A549 (cell line): Measurements from ENCODE around the gene TM9SF4. TPM values are rescaled to one million over a fixed set of nuclear protein-coding genes. Genes with fewer than 3 reads are reported as not detected.

Source experiments
- ATAC-seq, 2 experiments: fragments of 200-7000 bp in 1 of 2; fragments of >200 bp in 1 of 2; cut with Nextera tagmentation in 1 of 2; cut with Tn5 transposase in 1 of 2; 3 replicates each; pipeline versions ENCODE4 v1.8.0 to v1.9.1; 2018 to 2020; ENCODE audit warnings: mild to moderate bottlenecking in 1 of 2, moderate library complexity in 1 of 2
- CTCF ChIA-PET: fragments of 300-600 bp; sonication (Branson Sonifier 250); formaldehyde crosslinking; extraction: SDS; loops from one replicate; lab custom pipeline; 2021; ENCODE audit warnings: antibody characterized with exemption, inconsistent platforms; lab: Yijun Ruan, JAX
- POLR2A ChIA-PET: fragments of 350-600 bp; formaldehyde crosslinking; extraction: SDS; loops from one replicate; lab custom pipeline; 2021; ENCODE audit warnings: antibody characterized with exemption, inconsistent platforms; lab: Yijun Ruan, JAX
- DNase-seq, 2 experiments: peaks; one replicate each; pipeline versions ENCODE4 v3.0.0 to v3.0.0-alpha.2; 2011 to 2016; ENCODE audit warnings: low read depth in 1 of 2, low spot score in 1 of 2
- FAIRE-seq: peaks from 2 replicates; lab custom pipeline; 2011; peaks lifted over from hg19 to GRCh38; lab: Jason Lieb, UNC
- H3K27ac ChIP-seq, 2 experiments: fragments of >200 bp; sonication (Bioruptor Twin); formaldehyde crosslinking; 3 replicates each; pipeline ENCODE4 v1.5.1; 2016 to 2017
- H3K4me1 ChIP-seq: fragments of >200 bp; sonication (Bioruptor Twin); formaldehyde crosslinking; 3 replicates; pipeline ENCODE4 v1.6.1; 2016
- H3K4me2 ChIP-seq: fragments of >200 bp; sonication (Bioruptor Twin); formaldehyde crosslinking; 3 replicates; pipeline ENCODE4 v1.6.1; 2016
- H3K4me3 ChIP-seq: fragments of >200 bp; sonication (Bioruptor Twin); formaldehyde crosslinking; 3 replicates; pipeline ENCODE4 v1.5.1; 2016
- H3K9me3 ChIP-seq: fragments of >200 bp; sonication (Bioruptor Twin); formaldehyde crosslinking; 3 replicates; pipeline ENCODE4 v1.6.1; 2016
- ATOH8 ChIP-seq: fragments of 250-450 bp; sonication (Bioruptor Pico); IDR thresholded peaks from 2 replicates; pipeline ENCODE4 v1.5.0; 2020; ENCODE audit warnings: low read depth, mild to moderate bottlenecking, moderate library complexity
- CBX8 ChIP-seq: fragments of 200-600 bp; sonication (generic); IDR thresholded peaks from 2 replicates; pipeline ENCODE4 v1.6.1; 2016
- CHD4 ChIP-seq: fragments of 200-600 bp; sonication (generic); IDR thresholded peaks from 2 replicates; pipeline ENCODE4 v1.6.1; 2016; ENCODE audit warnings: antibody characterized with exemption, mild to moderate bottlenecking, borderline replicate concordance
- CTCF ChIP-seq: fragments of >200 bp; sonication (Bioruptor Twin); formaldehyde crosslinking; IDR thresholded peaks from 3 replicates; pipeline ENCODE4 v1.5.1; 2016
- ELK1 ChIP-seq: fragments of 150-350 bp; IDR thresholded peaks from 2 replicates; pipeline ENCODE4 v1.6.1; 2014; ENCODE audit warnings: low read depth, mild to moderate bottlenecking, low read length
- FOXS1 ChIP-seq: fragments of 250-450 bp; sonication (Bioruptor Pico); IDR thresholded peaks from 2 replicates; pipeline ENCODE4 v1.5.0; 2020; ENCODE audit warnings: mild to moderate bottlenecking, moderate library complexity
- HOXA7 ChIP-seq: fragments of 250-450 bp; sonication (Bioruptor Pico); IDR thresholded peaks from 2 replicates; pipeline ENCODE4 v1.5.0; 2020; ENCODE audit warnings: mild to moderate bottlenecking, moderate library complexity
- HOXB13 ChIP-seq: fragments of 250-450 bp; sonication (Bioruptor Pico); IDR thresholded peaks from 2 replicates; pipeline ENCODE4 v1.5.0; 2020; ENCODE audit warnings: low read depth, mild to moderate bottlenecking, moderate library complexity
- JUNB ChIP-seq: fragments of >200 bp; sonication (Bioruptor Twin); formaldehyde crosslinking; IDR thresholded peaks from 2 replicates; pipeline ENCODE4 v1.6.1; 2016
- KDM5A ChIP-seq: fragments of 200-600 bp; sonication (generic); IDR thresholded peaks from 2 replicates; pipeline ENCODE4 v1.6.1; 2016; ENCODE audit warnings: antibody characterized with exemption, mild to moderate bottlenecking
- MAFK ChIP-seq: fragments of 450-650 bp; IDR thresholded peaks from 2 replicates; pipeline ENCODE4 v1.6.1; 2014; ENCODE audit not compliant: partially characterized antibody
- NPAS2 ChIP-seq: fragments of 250-450 bp; sonication (Bioruptor Pico); IDR thresholded peaks from 2 replicates; pipeline ENCODE4 v1.8.0; 2022; ENCODE audit warnings: mild to moderate bottlenecking, moderate library complexity, borderline replicate concordance
- NR3C1 ChIP-seq: fragments of >200 bp; sonication (Bioruptor Twin); formaldehyde crosslinking; IDR thresholded peaks from 3 replicates; pipeline ENCODE4 v1.6.1; 2017
- PHF8 ChIP-seq: fragments of 200-600 bp; sonication (generic); IDR thresholded peaks from 2 replicates; pipeline ENCODE4 v1.6.1; 2016; ENCODE audit warnings: low read depth, mild to moderate bottlenecking, antibody characterized with exemption, moderate library complexity, borderline replicate concordance
- SMC3 ChIP-seq: fragments of >200 bp; sonication (Bioruptor Twin); formaldehyde crosslinking; IDR thresholded peaks from 3 replicates; pipeline ENCODE4 v1.6.1; 2018; ENCODE audit warnings: inconsistent platforms
- SREBF2 ChIP-seq: fragments of 450-650 bp; IDR thresholded peaks from 2 replicates; pipeline ENCODE4 v1.6.1; 2014; ENCODE audit warnings: mild to moderate bottlenecking, moderate library complexity
- ZFP36 ChIP-seq: fragments of 450-650 bp; IDR thresholded peaks from 2 replicates; pipeline ENCODE4 v1.6.1; 2014; ENCODE audit warnings: borderline replicate concordance; ENCODE audit not compliant: partially characterized antibody
- WGBS: methylation state at CpG from one replicate; pipeline ENCODE4 v1.1.6; 2017; ENCODE audit errors: missing lambda C conversion rate; 5-methylcytosine and 5-hydroxymethylcytosine counted together
- polyA plus RNA-seq, 4 experiments: library from polyadenylated mRNA; depleted of rRNA in 3 of 4; stranded (reverse); fragments of >200 nt; fragmentation: RNase III in 1 of 4; extraction: RNeasy Plus Mini Kit Qiagen cat#74134 plus additional on column Dnase treatment in 1 of 4; gene quantifications; 2 replicates in 3 of 4; 3 replicates in 1 of 4; pipeline ENCODE4 v1.2.3, GENCODE V29; 2011 to 2017
- TF ChIP-seq, protein P1 (sequence below): fragments of >200 bp; sonication (Bioruptor Twin); formaldehyde crosslinking; IDR thresholded peaks from 3 replicates; pipeline ENCODE4 v1.6.1; 2016
- TF ChIP-seq, protein P2 (sequence below): fragments of 250-450 bp; sonication (Bioruptor Pico); IDR thresholded peaks from 2 replicates; pipeline ENCODE4 v1.5.0; 2021; ENCODE audit warnings: mild to moderate bottlenecking, moderate library complexity, borderline replicate concordance

Gene TM9SF4
- polyA plus RNA-seq, 2 of the 4 experiments (the other 2 are of a cell fraction) = 52.3 to 60.0 TPM

DNA sequence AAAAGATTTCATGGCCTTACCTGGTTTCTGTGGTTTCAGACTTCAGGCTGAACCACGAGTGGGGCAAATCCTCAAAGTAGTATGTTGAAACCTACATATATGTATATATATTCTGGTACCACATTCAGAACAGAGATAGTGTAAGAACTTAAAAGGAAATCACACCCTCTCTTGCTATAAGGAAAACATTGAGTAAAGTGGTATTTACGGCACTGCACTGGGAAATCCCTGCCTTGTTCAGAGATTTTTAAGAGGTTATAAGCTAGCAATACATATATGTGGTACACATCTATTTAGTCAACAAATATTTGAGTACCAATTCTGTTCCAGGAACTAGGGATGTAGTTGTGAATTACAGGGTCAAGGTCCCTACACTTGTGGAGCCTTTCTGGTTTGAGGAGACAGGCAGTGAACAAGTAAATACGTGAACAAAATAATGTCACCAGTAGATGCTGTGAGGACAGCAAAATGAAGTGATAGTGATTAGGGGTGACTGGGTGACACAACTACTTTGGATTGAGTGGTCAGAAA lies 1.7 kb downstream of the TM9SF4 start:
- Histone ChIP-seq H3K4me2 (peak overlapping the region; percentile 93), H3K27ac (no peak overlapping the region), H3K9me3 (no peaks in the 10 kb centered on the region), H3K4me1 (peaks cover 10% of the 10 kb centered on the region; the same call in 2 of the 3 replicates), H3K4me3 (no peak overlapping the region)
- ChIA-PET CTCF (interaction anchor here (0.6 to 1.3 kb wide), 3 partner anchors 19 to 32 kb away, joined by 3 to 5 read pairs (median 4); no protein-coding TSS in a partner anchor), POLR2A (no interaction called here)
- DNase-seq (no peak), FAIRE-seq (no peak), ATAC-seq (no peak)
- 81% methylated on average over 3 of the region's 3 CpGs for WGBS
- TF ChIP-seq, protein P1, sequence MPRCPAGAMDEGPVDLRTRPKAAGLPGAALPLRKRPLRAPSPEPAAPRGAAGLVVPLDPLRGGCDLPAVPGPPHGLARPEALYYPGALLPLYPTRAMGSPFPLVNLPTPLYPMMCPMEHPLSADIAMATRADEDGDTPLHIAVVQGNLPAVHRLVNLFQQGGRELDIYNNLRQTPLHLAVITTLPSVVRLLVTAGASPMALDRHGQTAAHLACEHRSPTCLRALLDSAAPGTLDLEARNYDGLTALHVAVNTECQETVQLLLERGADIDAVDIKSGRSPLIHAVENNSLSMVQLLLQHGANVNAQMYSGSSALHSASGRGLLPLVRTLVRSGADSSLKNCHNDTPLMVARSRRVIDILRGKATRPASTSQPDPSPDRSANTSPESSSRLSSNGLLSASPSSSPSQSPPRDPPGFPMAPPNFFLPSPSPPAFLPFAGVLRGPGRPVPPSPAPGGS = no peak
- no peak for TF ChIP-seq CTCF
- no peak for TF ChIP-seq JUNB
- no peak for TF ChIP-seq KDM5A
- no peak for TF ChIP-seq SREBF2
- TF ChIP-seq HOXA7 (CRISPR knock-in tag) = no peak
- no peak for TF ChIP-seq ELK1
- TF ChIP-seq, protein P2, sequence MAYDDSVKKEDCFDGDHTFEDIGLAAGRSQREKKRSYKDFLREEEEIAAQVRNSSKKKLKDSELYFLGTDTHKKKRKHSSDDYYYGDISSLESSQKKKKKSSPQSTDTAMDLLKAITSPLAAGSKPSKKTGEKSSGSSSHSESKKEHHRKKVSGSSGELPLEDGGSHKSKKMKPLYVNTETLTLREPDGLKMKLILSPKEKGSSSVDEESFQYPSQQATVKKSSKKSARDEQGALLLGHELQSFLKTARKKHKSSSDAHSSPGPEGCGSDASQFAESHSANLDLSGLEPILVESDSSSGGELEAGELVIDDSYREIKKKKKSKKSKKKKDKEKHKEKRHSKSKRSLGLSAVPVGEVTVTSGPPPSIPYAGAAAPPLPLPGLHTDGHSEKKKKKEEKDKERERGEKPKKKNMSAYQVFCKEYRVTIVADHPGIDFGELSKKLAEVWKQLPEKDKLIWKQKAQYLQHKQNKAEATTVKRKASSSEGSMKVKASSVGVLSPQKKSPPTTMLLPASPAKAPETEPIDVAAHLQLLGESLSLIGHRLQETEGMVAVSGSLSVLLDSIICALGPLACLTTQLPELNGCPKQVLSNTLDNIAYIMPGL (CRISPR knock-in tag) = no peak
- TF ChIP-seq CHD4 = no peak
- no peak for TF ChIP-seq HOXB13 (CRISPR knock-in tag)
- no peak for TF ChIP-seq PHF8
- TF ChIP-seq NPAS2 (CRISPR knock-in tag) = no peak
- no peak for TF ChIP-seq ATOH8 (CRISPR knock-in tag)

- no peak overlapping the region for H3K4me3 ChIP-seq
- WGBS = 92% methylated on average over 3 of the region's 3 CpGs
- no peak for TF ChIP-seq PHF8
- TF ChIP-seq CBX8 = no peak
- TF ChIP-seq NR3C1 = no peak
- no peak for TF ChIP-seq FOXS1 (CRISPR knock-in tag)
- no peak for TF ChIP-seq ZFP36
- TF ChIP-seq SMC3 = no peak
- no peak for TF ChIP-seq MAFK
- TF ChIP-seq, all 56 proteins: peak for 0
- POLR2A ChIA-PET = no interaction called here
- Histone ChIP-seq H3K27ac (no peak overlapping the region), H3K9me3 (no peaks in the 10 kb centered on the region), H3K4me1 (peaks cover 10% of the 10 kb centered on the region; the same call in 2 of the 3 replicates), H3K4me2 (no peak overlapping the region)
- ATAC-seq (no peak), DNase-seq (no peak), FAIRE-seq (no peak)
- CTCF ChIA-PET = interaction anchor here (0.6 to 1.3 kb wide), 3 partner anchors 23 to 193 kb away, joined by 3 to 4 read pairs (median 4); no protein-coding TSS in a partner anchor
Observed at GRCh38 chr20:32111753-32112152, 2.2 kb downstream of the TM9SF4 start.
